ENCODE results near the gene C1QTNF6. TPM values are rescaled to one million over a fixed set of nuclear protein-coding genes. Genes with fewer than 3 reads are reported as not detected.

C1QTNF6 gene
- total RNA-seq, 3 donors from 2014 or later = 8.9 to 22.5 (median 13.3) TPM

DNA sequence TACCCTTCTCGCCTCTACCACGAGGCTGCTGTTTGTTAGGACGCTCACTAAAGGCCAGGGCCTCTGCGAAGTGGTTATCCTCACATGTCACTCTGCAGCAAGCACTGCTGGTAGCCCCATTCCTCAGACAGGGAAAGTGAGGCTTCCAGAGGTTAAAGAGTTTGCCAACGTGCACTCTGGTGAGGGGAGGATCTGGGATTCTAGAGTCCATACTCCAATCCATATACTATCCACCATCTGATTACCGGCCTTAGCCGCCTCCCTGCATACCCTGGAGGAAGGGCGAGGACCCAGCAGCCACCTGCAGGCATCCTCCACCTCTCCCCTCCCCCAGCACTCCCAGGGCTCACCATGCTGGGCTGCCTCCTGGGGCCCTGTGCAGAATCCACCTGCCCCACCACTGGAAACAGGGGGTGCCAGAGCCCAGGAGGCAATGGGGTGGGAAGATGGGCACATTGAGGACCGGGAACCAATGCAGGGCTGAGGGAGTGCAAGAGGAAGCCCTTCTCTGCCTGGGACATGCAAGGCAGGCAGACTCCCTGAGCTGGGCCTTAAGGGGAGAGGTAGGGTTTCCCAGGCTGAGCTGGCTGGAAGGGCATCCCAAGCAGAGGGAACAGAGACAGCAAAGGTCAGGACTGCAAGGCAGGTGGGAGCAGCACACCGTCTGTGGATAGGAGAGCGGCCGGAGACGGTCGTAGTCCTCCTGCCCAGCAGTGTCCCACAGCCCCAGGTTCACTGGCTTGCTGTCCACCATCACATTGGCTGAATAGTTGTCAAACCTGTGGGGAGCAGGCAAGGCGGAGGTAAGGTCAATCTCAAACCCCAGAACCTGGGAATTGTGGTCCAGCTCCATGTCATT, 44.3 kb upstream of the C1QTNF6 start:
- H3K4me1 ChIP-seq (ENCODE audit: low read depth) = peaks cover 13% of the 10 kb centered on the region
- intact Hi-C loops (cut with DNase I, micrococcal nuclease) = no loop called here

DNA sequence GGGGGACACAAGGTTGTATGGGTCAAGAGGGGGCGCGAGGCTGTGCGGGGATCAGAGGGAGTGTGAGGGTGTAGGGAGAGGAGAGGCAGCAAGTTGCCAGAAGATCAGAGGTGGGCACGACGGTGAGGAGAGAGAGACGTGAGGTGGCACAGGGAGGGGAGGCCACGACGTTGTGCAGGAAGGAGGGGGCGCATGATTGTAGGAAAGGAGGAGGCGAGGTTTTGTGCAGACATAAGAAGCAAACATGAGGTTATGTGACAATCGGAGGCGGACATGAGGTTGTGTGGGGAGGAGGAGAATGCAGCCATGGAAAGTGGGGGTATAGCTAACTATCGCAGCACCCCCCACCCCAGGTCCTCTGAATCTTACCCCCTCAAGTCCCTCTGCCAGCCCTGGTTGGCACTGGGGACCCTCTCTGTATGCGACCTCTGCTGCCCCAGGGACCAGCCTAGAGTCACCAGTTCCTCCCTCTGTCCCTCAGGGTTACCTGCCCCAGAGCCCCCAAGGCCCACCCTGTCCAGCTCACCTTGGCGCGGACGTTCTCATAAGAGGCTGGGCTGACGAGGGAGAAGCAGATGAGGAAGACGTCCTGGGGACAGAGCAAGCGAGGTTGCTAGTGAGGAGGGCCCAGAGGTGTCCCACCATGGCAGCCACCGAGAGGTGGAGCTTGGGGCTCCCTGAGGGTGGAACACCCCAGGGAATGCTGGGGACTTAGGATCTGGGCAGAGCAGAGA, 43.5 kb upstream of the C1QTNF6 start:
- ATAC-seq = no peak
- peaks cover 13% of the 10 kb centered on the region for H3K4me1 ChIP-seq (ENCODE audit: low read depth)
- intact Hi-C loops (cut with DNase I, micrococcal nuclease) = no loop called here
- TF ChIP-seq, protein P1, sequence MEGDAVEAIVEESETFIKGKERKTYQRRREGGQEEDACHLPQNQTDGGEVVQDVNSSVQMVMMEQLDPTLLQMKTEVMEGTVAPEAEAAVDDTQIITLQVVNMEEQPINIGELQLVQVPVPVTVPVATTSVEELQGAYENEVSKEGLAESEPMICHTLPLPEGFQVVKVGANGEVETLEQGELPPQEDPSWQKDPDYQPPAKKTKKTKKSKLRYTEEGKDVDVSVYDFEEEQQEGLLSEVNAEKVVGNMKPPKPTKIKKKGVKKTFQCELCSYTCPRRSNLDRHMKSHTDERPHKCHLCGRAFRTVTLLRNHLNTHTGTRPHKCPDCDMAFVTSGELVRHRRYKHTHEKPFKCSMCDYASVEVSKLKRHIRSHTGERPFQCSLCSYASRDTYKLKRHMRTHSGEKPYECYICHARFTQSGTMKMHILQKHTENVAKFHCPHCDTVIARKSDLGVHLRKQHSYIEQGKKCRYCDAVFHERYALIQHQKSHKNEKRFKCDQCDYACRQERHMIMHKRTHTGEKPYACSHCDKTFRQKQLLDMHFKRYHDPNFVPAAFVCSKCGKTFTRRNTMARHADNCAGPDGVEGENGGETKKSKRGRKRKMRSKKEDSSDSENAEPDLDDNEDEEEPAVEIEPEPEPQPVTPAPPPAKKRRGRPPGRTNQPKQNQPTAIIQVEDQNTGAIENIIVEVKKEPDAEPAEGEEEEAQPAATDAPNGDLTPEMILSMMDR (IDR thresholded peaks at IDR 0.05) = no peak
- no peak overlapping the region for H3K4me3 ChIP-seq
- no peaks in the 10 kb centered on the region for H3K9me3 ChIP-seq
- peak in 1 of 3 donors; percentile 45 for DNase-seq
- H3K36me3 ChIP-seq (ENCODE audit: low read depth) = no peaks in the 10 kb centered on the region

More for the DNA sequence above, 44.3 kb upstream of the C1QTNF6 start:
- TF ChIP-seq, protein P1 (IDR thresholded peaks at IDR 0.05) = no peak
- Histone ChIP-seq H3K4me3 (no peak overlapping the region), H3K36me3 (ENCODE audit: low read depth) (no peaks in the 10 kb centered on the region), H3K9me3 (no peaks in the 10 kb centered on the region)
- ATAC-seq (no peak), DNase-seq (peak in 1 of 3 donors; percentile 48)

DNA sequence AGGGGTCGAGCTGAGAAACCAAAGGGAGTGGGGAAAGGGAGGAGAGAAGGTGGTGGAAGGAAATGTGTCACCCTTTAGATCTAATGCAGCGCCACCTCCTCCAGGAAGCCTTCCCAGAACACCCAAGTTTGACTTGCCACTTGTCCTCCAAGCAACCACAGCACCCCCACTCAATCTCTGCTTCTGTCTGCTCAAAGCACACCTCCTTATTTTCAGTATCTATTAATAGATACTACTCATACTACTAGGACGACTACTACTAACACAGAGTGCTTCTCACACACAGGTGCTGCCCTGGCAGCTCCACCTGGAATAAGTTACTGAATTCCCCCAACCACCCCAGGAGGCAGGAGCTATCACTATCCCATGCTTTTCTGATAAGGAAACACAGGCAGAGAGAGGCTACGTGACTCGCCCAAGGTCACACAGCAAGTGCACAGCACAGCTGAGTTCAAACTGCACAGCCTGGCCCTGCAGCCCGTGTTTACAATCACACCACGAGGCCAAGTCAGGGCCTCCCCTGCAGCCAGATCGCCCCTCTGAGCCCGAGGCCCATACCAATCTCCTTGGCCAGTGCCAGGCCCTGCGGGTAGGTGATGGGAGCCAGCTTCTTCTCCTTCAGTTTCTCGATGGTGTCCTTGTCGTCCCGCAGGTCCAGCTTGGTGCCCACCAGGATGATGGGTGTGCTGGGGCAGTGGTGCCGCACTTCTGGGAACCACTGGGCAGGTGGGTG, 42.8 kb upstream of the C1QTNF6 start:
- peak; percentile 12 for ATAC-seq
- TF ChIP-seq, protein P1 (IDR thresholded peaks at IDR 0.05) = no peak
- DNase-seq = peak in 2 of 3 donors; percentile 24 to 63
- Histone ChIP-seq H3K9me3 (no peaks in the 10 kb centered on the region), H3K4me3 (no peak overlapping the region), H3K36me3 (ENCODE audit: low read depth) (no peaks in the 10 kb centered on the region), H3K4me1 (ENCODE audit: low read depth) (peaks cover 13% of the 10 kb centered on the region)
- intact Hi-C loops (cut with DNase I, micrococcal nuclease) = no loop called here

DNA sequence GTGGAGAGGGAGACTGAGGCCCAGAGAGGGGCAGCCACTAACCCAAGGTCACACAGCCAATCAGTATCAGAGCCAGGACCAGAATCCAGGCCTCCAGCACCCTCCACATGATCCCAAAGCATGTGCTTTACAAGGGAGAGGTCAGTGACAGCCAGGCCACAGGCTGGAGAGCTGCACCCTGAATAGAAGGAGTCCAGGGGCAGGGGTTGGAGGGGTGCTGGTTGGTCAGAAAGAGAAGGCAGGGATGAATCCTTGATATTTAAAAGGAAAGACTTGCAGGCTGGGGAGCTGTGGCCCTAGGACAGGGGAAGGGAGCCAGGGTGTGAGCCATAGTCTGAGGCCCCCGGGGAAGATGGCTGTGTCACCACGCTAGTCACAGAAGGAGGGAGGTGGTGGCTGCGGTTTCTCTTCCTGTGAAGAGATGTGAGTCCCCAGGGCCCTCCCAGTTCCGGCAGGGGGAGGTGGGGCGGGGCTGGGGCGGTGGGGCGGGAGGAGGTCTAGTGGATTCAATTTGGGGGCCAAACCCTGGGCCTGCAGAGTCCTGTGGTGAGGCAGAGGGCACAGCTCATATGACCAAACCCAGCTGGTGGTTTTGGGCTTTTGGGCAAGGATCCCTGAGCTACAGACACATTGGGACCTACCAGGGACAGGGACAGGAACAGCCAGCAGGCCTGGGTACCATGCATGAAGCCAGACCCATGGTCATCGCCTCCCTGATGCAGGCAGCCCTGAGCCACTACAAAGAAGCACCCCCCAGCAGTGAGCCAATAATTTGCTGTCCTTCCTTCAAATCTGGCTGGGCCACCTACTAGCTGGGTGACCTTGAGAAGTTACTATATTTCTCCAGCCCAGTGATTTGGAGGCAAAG, 42.0 kb upstream of the C1QTNF6 start:
- no peak overlapping the region for H3K4me3 ChIP-seq
- TF ChIP-seq, protein P1 (IDR thresholded peaks at IDR 0.05) = no peak
- H3K36me3 ChIP-seq (ENCODE audit: low read depth) = no peaks in the 10 kb centered on the region
- ATAC-seq (peak; percentile 84), DNase-seq (peak; percentile 69 to 89 (median 69))
- no peaks in the 10 kb centered on the region for H3K9me3 ChIP-seq
- H3K4me1 ChIP-seq (ENCODE audit: low read depth) = peaks cover 13% of the 10 kb centered on the region
- intact Hi-C loops (cut with DNase I, micrococcal nuclease) = no loop called here

Measured in mucosa of descending colon (tissue), 3 donors.